Testis (tissue), 2 donors: Measurements from ENCODE around the gene SLMAP.

Source experiments
- CTCF ChIP-seq, 3 experiments: fragments of 450-650 bp in 2 of 3; fragments of 200-600 bp in 1 of 3; sonication (generic) in 1 of 3; IDR thresholded peaks; one replicate each; pipeline ENCODE4 v1.5.1; 2016 to 2019; ENCODE audit warnings: antibody characterized with exemption in 3 of 3, mild to moderate bottlenecking in 2 of 3, moderate library complexity in 1 of 3
- POLR2A ChIP-seq: fragments of 450-650 bp; IDR thresholded peaks from one replicate; pipeline ENCODE4 v1.6.1; 2017; ENCODE audit warnings: antibody characterized with exemption, mild to moderate bottlenecking, moderate library complexity

- no peak for TF ChIP-seq CTCF (IDR thresholded peaks at IDR 0.05)
- TF ChIP-seq POLR2A: no peak
Measured at GRCh38 chr3:57768595-57768994, 12.5 kb downstream of the SLMAP start.
